ENCODE data around the gene GRPEL2.

The GRPEL2 gene

DNA sequence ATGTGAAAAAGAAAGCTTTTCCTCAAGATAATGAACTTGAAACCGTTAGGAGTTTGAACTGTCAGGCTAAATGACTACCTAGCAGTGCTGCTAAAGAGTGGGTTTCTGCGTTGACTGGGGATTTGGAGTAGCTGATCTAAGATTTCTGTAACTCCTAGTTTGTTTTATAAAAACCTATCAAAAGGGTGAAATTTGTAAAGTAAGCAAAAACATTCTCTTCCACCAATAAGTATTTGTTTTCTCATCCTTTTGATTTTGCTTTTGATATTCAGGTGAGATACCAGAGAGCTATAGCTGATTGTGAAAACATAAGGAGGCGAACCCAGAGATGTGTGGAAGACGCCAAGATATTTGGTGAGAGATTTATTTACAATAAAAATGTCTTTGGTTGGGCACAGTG, 4.1 kb downstream of the GRPEL2 start:
- Histone ChIP-seq H3K79me2 (ENCODE audit: insufficient read depth, low read depth) (peaks cover 33% of the 10 kb centered on the region), H3K4me3 (IDR thresholded peaks at IDR 0.05; ENCODE audit: insufficient read depth, low read depth, low read length) (no peak overlapping the region), H4K20me1 (ENCODE audit: insufficient read depth) (no peaks in the 10 kb centered on the region), H3K9ac (no peak overlapping the region), H3K4me2 (no peak overlapping the region), H3K36me3 (ENCODE audit: insufficient read depth) (no peaks in the 10 kb centered on the region), H2AFZ (ENCODE audit: low read depth) (no peak overlapping the region), H3K4me1 (ENCODE audit: low read depth, poor library complexity, severe bottlenecking) (peaks cover 35% of the 10 kb centered on the region), H3K27me3 (ENCODE audit: insufficient read depth, low read depth) (no peaks in the 10 kb centered on the region), H3K27ac (no peak overlapping the region)
- TF ChIP-seq, protein P1, sequence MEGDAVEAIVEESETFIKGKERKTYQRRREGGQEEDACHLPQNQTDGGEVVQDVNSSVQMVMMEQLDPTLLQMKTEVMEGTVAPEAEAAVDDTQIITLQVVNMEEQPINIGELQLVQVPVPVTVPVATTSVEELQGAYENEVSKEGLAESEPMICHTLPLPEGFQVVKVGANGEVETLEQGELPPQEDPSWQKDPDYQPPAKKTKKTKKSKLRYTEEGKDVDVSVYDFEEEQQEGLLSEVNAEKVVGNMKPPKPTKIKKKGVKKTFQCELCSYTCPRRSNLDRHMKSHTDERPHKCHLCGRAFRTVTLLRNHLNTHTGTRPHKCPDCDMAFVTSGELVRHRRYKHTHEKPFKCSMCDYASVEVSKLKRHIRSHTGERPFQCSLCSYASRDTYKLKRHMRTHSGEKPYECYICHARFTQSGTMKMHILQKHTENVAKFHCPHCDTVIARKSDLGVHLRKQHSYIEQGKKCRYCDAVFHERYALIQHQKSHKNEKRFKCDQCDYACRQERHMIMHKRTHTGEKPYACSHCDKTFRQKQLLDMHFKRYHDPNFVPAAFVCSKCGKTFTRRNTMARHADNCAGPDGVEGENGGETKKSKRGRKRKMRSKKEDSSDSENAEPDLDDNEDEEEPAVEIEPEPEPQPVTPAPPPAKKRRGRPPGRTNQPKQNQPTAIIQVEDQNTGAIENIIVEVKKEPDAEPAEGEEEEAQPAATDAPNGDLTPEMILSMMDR (conservative IDR thresholded peaks at IDR 0.05; ENCODE audit: low read depth, low read length) = no peak

DNA sequence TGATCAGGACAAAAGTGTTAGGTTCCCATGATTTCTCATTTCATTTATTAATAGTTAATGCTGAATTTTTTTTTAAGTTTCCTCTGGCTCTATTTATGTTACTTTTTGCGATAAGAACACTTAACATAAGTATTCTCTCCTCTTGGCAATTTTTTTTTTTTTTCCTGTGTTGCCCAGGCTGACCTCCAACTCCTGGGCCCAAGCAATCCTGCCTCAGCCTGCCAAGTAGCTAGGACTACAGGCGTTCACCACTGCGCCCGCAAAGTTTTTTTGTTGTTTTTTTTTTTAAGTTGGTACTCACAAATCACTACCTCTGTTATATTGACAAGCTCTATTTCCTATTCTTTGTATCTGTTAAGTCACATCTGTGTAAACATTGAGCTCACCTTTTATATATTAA, 6.9 kb downstream of the GRPEL2 start:
- Histone ChIP-seq H3K4me2 (no peak overlapping the region), H4K20me1 (ENCODE audit: insufficient read depth) (no peaks in the 10 kb centered on the region), H3K27ac (no peak overlapping the region), H3K4me3 (IDR thresholded peaks at IDR 0.05; ENCODE audit: insufficient read depth, low read depth, low read length) (no peak overlapping the region), H3K4me1 (ENCODE audit: low read depth, poor library complexity, severe bottlenecking) (peaks cover 45% of the 10 kb centered on the region), H3K27me3 (ENCODE audit: insufficient read depth, low read depth) (no peaks in the 10 kb centered on the region), H3K79me2 (ENCODE audit: insufficient read depth, low read depth) (peaks cover 18% of the 10 kb centered on the region), H2AFZ (ENCODE audit: low read depth) (no peak overlapping the region), H3K36me3 (ENCODE audit: insufficient read depth) (no peaks in the 10 kb centered on the region), H3K9ac (no peak overlapping the region)
- TF ChIP-seq, protein P1 (conservative IDR thresholded peaks at IDR 0.05; ENCODE audit: low read depth, low read length) = no peak

DNA sequence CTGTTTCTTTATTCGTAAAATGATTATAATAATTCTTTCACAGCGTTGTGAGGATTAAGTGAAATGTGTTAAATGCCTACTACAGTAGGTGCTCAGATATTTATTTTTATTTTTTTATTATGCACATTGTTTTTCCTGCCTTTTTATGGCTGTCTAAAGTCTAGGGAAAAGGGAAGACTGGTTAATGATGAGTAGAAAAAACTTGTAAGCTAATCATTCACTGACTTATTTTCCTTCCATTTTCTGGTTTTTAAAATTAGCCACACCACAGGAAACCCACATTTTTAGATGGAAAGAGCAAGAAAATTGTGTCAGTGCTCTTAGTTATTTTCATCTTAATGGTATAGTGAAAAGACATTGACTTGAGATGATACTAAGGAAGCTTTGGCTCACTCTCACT, 8.6 kb downstream of the GRPEL2 start:
- Histone ChIP-seq H3K36me3 (ENCODE audit: insufficient read depth) (no peaks in the 10 kb centered on the region), H3K4me2 (no peak overlapping the region), H3K4me3 (IDR thresholded peaks at IDR 0.05; ENCODE audit: insufficient read depth, low read depth, low read length) (no peak overlapping the region), H4K20me1 (ENCODE audit: insufficient read depth) (no peaks in the 10 kb centered on the region), H3K79me2 (ENCODE audit: insufficient read depth, low read depth) (peaks cover 5% of the 10 kb centered on the region; the same call in 1 of the 2 replicates), H3K27ac (no peak overlapping the region), H3K27me3 (ENCODE audit: insufficient read depth, low read depth) (no peaks in the 10 kb centered on the region), H2AFZ (ENCODE audit: low read depth) (no peak overlapping the region), H3K4me1 (ENCODE audit: low read depth, poor library complexity, severe bottlenecking) (peaks cover 27% of the 10 kb centered on the region), H3K9ac (no peak overlapping the region)
- TF ChIP-seq, protein P1 (conservative IDR thresholded peaks at IDR 0.05; ENCODE audit: low read depth, low read length) = no peak

GRCh38 chr5:149355688-149356087, 10.4 kb downstream of the GRPEL2 start:
- Histone ChIP-seq H3K79me2 (ENCODE audit: insufficient read depth, low read depth) (peaks cover 8% of the 10 kb centered on the region; the same call in 1 of the 2 replicates), H3K4me1 (ENCODE audit: low read depth, poor library complexity, severe bottlenecking) (peaks cover 23% of the 10 kb centered on the region), H3K4me3 (IDR thresholded peaks at IDR 0.05; ENCODE audit: insufficient read depth, low read depth, low read length) (no peak overlapping the region), H4K20me1 (ENCODE audit: insufficient read depth) (no peaks in the 10 kb centered on the region), H3K4me2 (no peak overlapping the region), H3K27me3 (ENCODE audit: insufficient read depth, low read depth) (no peaks in the 10 kb centered on the region), H3K9ac (no peak overlapping the region), H2AFZ (ENCODE audit: low read depth) (no peak overlapping the region), H3K27ac (no peak overlapping the region), H3K36me3 (ENCODE audit: insufficient read depth) (no peaks in the 10 kb centered on the region)
- TF ChIP-seq, protein P1 (conservative IDR thresholded peaks at IDR 0.05; ENCODE audit: low read depth, low read length) = no peak
